ENCODE data around the gene C16orf89.

Gene C16orf89

GRCh38 chr16:5026664-5027063, 39.1 kb downstream of the C16orf89 start:
- no peak for DNase-seq (ENCODE audit: low read depth in 2 of 2)
- no peak for TF ChIP-seq CTCF (IDR thresholded peaks at IDR 0.05; ENCODE audit: low read depth, low read length)
- no peak overlapping the region for H3K4me3 ChIP-seq (replicated peaks in 1 of 2; ENCODE audit: low read depth in 2 of 2, low read length in 2 of 2)

- H3K4me3 ChIP-seq (replicated peaks in 1 of 2; ENCODE audit: low read depth in 2 of 2, low read length in 2 of 2): no peak overlapping the region
- DNase-seq (ENCODE audit: low read depth in 2 of 2): peak in 1 of 2 donors; percentile 17
- no peak for TF ChIP-seq CTCF (IDR thresholded peaks at IDR 0.05; ENCODE audit: low read depth, low read length)
Measured at GRCh38 chr16:5025171-5025632, 40.6 kb downstream of the C16orf89 start.

- DNase-seq (ENCODE audit: low read depth in 2 of 2): peak in 1 of 2 donors; percentile 42
- H3K4me3 ChIP-seq (replicated peaks in 1 of 2; ENCODE audit: low read depth in 2 of 2, low read length in 2 of 2): no peak overlapping the region
- peak; percentile 3 for TF ChIP-seq CTCF (IDR thresholded peaks at IDR 0.05; ENCODE audit: low read depth, low read length)
Measured at GRCh38 chr16:5024632-5025031, 41.1 kb downstream of the C16orf89 start.

GRCh38 chr16:5022521-5022920, 43.2 kb downstream of the C16orf89 start:
- DNase-seq (ENCODE audit: low read depth in 2 of 2): no peak
- H3K4me3 ChIP-seq (replicated peaks in 1 of 2; ENCODE audit: low read depth in 2 of 2, low read length in 2 of 2): no peak overlapping the region
- no peak for TF ChIP-seq CTCF (IDR thresholded peaks at IDR 0.05; ENCODE audit: low read depth, low read length)

- H3K4me3 ChIP-seq (replicated peaks in 1 of 2; ENCODE audit: low read depth in 2 of 2, low read length in 2 of 2): no peak overlapping the region
- no peak for DNase-seq (ENCODE audit: low read depth in 2 of 2)
- no peak for TF ChIP-seq CTCF (IDR thresholded peaks at IDR 0.05; ENCODE audit: low read depth, low read length)
Measured at GRCh38 chr16:5020551-5020950, 45.2 kb downstream of the C16orf89 start.

- no peak for TF ChIP-seq CTCF (IDR thresholded peaks at IDR 0.05; ENCODE audit: low read depth, low read length)
- no peak overlapping the region for H3K4me3 ChIP-seq (replicated peaks in 1 of 2; ENCODE audit: low read depth in 2 of 2, low read length in 2 of 2)
- DNase-seq (ENCODE audit: low read depth in 2 of 2): no peak
Measured at GRCh38 chr16:5019775-5020174, 46.0 kb downstream of the C16orf89 start.

- no peak for DNase-seq (ENCODE audit: low read depth in 2 of 2)
- TF ChIP-seq CTCF (IDR thresholded peaks at IDR 0.05; ENCODE audit: low read depth, low read length): no peak
- H3K4me3 ChIP-seq (replicated peaks in 1 of 2; ENCODE audit: low read depth in 2 of 2, low read length in 2 of 2): no peak overlapping the region
Measured at GRCh38 chr16:5018793-5019192, 47.0 kb downstream of the C16orf89 start.

All from cardiac fibroblast (primary cell).